HepG2 (cell line): ENCODE measurements around the gene NEGR1.

ENCODE experiments used
- ATF4 ChIP-seq, 2 experiments: fragments of 450-650 bp in 1 of 2; sonication (generic) in 1 of 2; formaldehyde crosslinking; IDR thresholded peaks; 2 replicates each; pipeline versions ENCODE4 v1.5.0 to v1.8.0; 2020 to 2022; ENCODE audit warnings: mild to moderate bottlenecking in 1 of 2, missing genetic modification reagents in 1 of 2
- CHD2 ChIP-seq: IDR thresholded peaks from 2 replicates; pipeline ENCODE4 v1.6.1; 2011; ENCODE audit warnings: low read depth, low read length, improper control_type of control experiment
- ETV6 ChIP-seq: sonication (generic); formaldehyde crosslinking; conservative IDR thresholded peaks from 2 replicates; pipeline ENCODE4 v1.4.0; 2020; ENCODE audit warnings: missing genetic modification reagents
- FOXK2 ChIP-seq: fragments of 450-650 bp; IDR thresholded peaks from 2 replicates; pipeline ENCODE4 v1.6.1; 2016
- KLF13 ChIP-seq: sonication (generic); formaldehyde crosslinking; IDR thresholded peaks from 2 replicates; pipeline ENCODE4 v1.4.0; 2020; ENCODE audit warnings: mild to moderate bottlenecking, missing genetic modification reagents
- MEF2D ChIP-seq: sonication (generic); formaldehyde crosslinking; IDR thresholded peaks from 2 replicates; pipeline ENCODE4 v1.5.1; 2020; ENCODE audit warnings: mild to moderate bottlenecking, missing genetic modification reagents
- MTA3 ChIP-seq: sonication (generic); formaldehyde crosslinking; IDR thresholded peaks from 2 replicates; pipeline ENCODE4 v1.4.0; 2020; ENCODE audit warnings: missing genetic modification reagents
- NFE2L1 ChIP-seq: sonication (generic); formaldehyde crosslinking; IDR thresholded peaks from 2 replicates; pipeline ENCODE4 v1.4.0; 2020; ENCODE audit warnings: missing genetic modification reagents, mild to moderate bottlenecking, borderline replicate concordance
- SMC3 ChIP-seq: IDR thresholded peaks from 2 replicates; pipeline ENCODE4 v1.6.1; 2011; ENCODE audit warnings: low read length, improper control_type of control experiment
- ZBTB7A ChIP-seq: sonication (generic); formaldehyde crosslinking; IDR thresholded peaks from 2 replicates; pipeline ENCODE4 v1.8.0; 2022; ENCODE audit warnings: mild to moderate bottlenecking, missing genetic modification reagents
- ZNF484 ChIP-seq: sonication (generic); formaldehyde crosslinking; IDR thresholded peaks from 2 replicates; pipeline ENCODE4 v1.5.1; 2020; ENCODE audit warnings: mild to moderate bottlenecking, low read depth, missing genetic modification reagents, borderline replicate concordance
- ZNF546 ChIP-seq: sonication (generic); formaldehyde crosslinking; conservative IDR thresholded peaks from 2 replicates; pipeline ENCODE4 v1.8.1; 2023; ENCODE audit warnings: mild to moderate bottlenecking, missing genetic modification reagents
- ZNF670 ChIP-seq: sonication (generic); formaldehyde crosslinking; IDR thresholded peaks from 2 replicates; pipeline ENCODE4 v1.8.0; 2022; ENCODE audit warnings: mild to moderate bottlenecking, missing genetic modification reagents, borderline replicate concordance
- TF ChIP-seq, protein P1 (sequence below): sonication (generic); formaldehyde crosslinking; IDR thresholded peaks from 2 replicates; pipeline ENCODE4 v1.4.0; 2020; ENCODE audit warnings: missing genetic modification reagents, borderline replicate concordance

DNA sequence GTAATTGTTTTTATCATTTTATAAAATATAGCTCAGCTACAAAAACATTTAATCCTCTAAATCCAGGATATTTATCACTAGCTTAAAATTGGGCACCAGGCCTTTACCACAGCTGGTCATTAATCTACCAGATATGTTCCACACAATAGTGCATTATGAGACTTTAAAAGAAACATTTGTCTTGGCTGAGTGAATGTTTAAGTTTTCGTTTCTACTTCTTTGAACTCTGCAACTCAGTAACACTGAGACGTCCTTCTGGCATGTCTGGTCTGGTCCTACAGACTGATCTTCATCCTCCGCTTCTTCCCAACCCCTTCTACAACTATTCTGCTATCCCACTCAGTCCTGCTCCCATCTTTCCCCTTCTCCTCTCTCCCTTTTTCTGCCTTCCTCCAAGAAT lies 296.2 kb downstream of the NEGR1 start:
- TF ChIP-seq ETV6 (CRISPR knock-in tag) (no peak), ZNF546 (CRISPR knock-in tag) (no peak), ATF4 (CRISPR knock-in tag; IDR thresholded peaks at IDR 0.05) (no peak), KLF13 (CRISPR knock-in tag) (no peak), CHD2 (no peak), ZNF670 (CRISPR knock-in tag) (no peak), ZNF484 (no peak), SMC3 (no peak), ZBTB7A (CRISPR knock-in tag) (no peak), MTA3 (CRISPR knock-in tag) (no peak), NFE2L1 (CRISPR knock-in tag) (no peak), FOXK2 (no peak), MEF2D (no peak)
- TF ChIP-seq, protein P1, sequence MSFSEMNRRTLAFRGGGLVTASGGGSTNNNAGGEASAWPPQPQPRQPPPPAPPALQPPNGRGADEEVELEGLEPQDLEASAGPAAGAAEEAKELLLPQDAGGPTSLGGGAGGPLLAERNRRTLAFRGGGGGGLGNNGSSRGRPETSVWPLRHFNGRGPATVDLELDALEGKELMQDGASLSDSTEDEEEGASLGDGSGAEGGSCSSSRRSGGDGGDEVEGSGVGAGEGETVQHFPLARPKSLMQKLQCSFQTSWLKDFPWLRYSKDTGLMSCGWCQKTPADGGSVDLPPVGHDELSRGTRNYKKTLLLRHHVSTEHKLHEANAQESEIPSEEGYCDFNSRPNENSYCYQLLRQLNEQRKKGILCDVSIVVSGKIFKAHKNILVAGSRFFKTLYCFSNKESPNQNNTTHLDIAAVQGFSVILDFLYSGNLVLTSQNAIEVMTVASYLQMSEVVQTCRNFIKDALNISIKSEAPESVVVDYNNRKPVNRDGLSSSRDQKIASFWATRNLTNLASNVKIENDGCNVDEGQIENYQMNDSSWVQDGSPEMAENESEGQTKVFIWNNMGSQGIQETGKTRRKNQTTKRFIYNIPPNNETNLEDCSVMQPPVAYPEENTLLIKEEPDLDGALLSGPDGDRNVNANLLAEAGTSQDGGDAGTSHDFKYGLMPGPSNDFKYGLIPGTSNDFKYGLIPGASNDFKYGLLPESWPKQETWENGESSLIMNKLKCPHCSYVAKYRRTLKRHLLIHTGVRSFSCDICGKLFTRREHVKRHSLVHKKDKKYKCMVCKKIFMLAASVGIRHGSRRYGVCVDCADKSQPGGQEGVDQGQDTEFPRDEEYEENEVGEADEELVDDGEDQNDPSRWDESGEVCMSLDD: no peak
